Upper lobe of left lung (tissue), 6 donors: Measurements from ENCODE around the gene PTH. TPM values are rescaled to one million over a fixed set of nuclear protein-coding genes. Genes with fewer than 3 reads are reported as not detected.

Source experiments
- ATAC-seq, 2 donors: fragments of 200-7000 bp; cut with Tn5 transposase; one replicate each; pipeline ENCODE4 v1.9.1; 2022; ENCODE audit warnings: mild to moderate bottlenecking in 2 of 2, moderate library complexity in 2 of 2; ENCODE audit not compliant: low FRiP score in 2 of 2
- DNase-seq, 2 donors: peaks; one replicate each; pipeline ENCODE4 v3.0.0-alpha.2; 2019 to 2020
- H3K27ac ChIP-seq, 4 donors: fragments of 200-600 bp; sonication (generic); one replicate each; pipeline ENCODE4 v1.5.1; 2016 to 2019
- H3K27me3 ChIP-seq, 4 donors: fragments of 200-600 bp; sonication (generic); one replicate each; pipeline ENCODE4 v1.5.1; 2017 to 2019
- H3K36me3 ChIP-seq, 4 donors: fragments of 200-600 bp; sonication (generic); one replicate each; pipeline ENCODE4 v1.5.1; 2016 to 2019
- H3K4me1 ChIP-seq, 4 donors: fragments of 200-600 bp; sonication (generic); one replicate each; pipeline ENCODE4 v1.5.1; 2018 to 2019
- H3K4me3 ChIP-seq, 4 donors: fragments of 200-600 bp; sonication (generic); one replicate each; pipeline ENCODE4 v1.5.1; 2017 to 2019; ENCODE audit warnings: mild to moderate bottlenecking in 2 of 4, moderate library complexity in 1 of 4
- H3K9me3 ChIP-seq, 4 donors: fragments of 200-600 bp; sonication (generic); one replicate each; pipeline ENCODE4 v1.5.1; 2018 to 2019
- EP300 ChIP-seq, 4 donors: sonication (generic); formaldehyde crosslinking; IDR thresholded peaks; one replicate each; pipeline ENCODE4 v1.5.1; 2017; ENCODE audit warnings: antibody characterized with exemption in 4 of 4, control low read depth in 2 of 4
- POLR2A ChIP-seq, 4 donors: fragments of 450-650 bp; IDR thresholded peaks; one replicate each; pipeline ENCODE4 v1.5.1; 2016 to 2017; ENCODE audit warnings: antibody characterized with exemption in 4 of 4, mild to moderate bottlenecking in 2 of 4
- POLR2AphosphoS5 ChIP-seq, 2 donors: sonication (generic); formaldehyde crosslinking; IDR thresholded peaks; one replicate each; pipeline ENCODE4 v1.5.1; 2017; ENCODE audit warnings: antibody characterized with exemption in 2 of 2
- WGBS, 2 donors: methylation state at CpG; one replicate each; pipeline ENCODE4 v1.1.5; 2017 to 2018; 5-methylcytosine and 5-hydroxymethylcytosine counted together
- total RNA-seq, 6 donors: library from RNA; depleted of rRNA in 4 of 6; stranded (reverse); fragments of >200 nt in 4 of 6; gene quantifications; one replicate each; pipeline versions ENCODE4 v1.1.0 to v1.2.1, GENCODE V29; 2016 to 2021
- TF ChIP-seq, protein P1 (sequence below), 6 experiments: fragments of 450-650 bp in 4 of 6; fragments of 200-600 bp in 2 of 6; sonication (generic) in 2 of 6; IDR thresholded peaks; one replicate each; pipeline ENCODE4 v1.5.1; 2016 to 2019; ENCODE audit warnings: antibody characterized with exemption in 6 of 6
- donor health status: DM: no; HTN: no; CAD: no; lungs with moderate emphysema.
- donor health status: DM: no; HTN: yes; CAD: no; lungs with severe emphysema.

The PTH gene
- total RNA-seq: not detected

DNA sequence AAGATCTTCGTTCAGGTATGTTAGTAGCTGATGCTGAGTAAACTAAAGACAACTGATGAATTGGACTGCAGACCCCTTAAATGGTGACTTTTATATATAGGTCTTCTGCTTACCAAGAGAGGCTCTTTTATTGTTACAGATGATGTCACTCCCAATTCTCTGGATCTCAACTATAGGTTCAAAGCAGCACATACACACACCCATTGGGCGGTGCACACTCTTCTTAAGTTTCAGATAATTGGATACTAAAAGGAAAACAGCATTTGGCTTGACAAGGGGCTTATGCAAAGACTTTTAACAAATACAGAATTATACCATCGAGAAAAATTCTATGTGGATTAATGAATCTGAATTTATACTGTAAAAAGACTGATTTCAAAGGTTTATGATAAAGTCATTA, at the start of gene PTH:
TSS of gene PTH (minus strand) at position 69 of the 400 bp plus-strand sequence. CDS start 3,142 bp downstream, outside the sequence.
- TF ChIP-seq EP300 (IDR thresholded peaks at IDR 0.05) (no peak), POLR2A (IDR thresholded peaks at IDR 0.05) (no peak), POLR2AphosphoS5 (IDR thresholded peaks at IDR 0.05) (no peak)
- TF ChIP-seq, protein P1, sequence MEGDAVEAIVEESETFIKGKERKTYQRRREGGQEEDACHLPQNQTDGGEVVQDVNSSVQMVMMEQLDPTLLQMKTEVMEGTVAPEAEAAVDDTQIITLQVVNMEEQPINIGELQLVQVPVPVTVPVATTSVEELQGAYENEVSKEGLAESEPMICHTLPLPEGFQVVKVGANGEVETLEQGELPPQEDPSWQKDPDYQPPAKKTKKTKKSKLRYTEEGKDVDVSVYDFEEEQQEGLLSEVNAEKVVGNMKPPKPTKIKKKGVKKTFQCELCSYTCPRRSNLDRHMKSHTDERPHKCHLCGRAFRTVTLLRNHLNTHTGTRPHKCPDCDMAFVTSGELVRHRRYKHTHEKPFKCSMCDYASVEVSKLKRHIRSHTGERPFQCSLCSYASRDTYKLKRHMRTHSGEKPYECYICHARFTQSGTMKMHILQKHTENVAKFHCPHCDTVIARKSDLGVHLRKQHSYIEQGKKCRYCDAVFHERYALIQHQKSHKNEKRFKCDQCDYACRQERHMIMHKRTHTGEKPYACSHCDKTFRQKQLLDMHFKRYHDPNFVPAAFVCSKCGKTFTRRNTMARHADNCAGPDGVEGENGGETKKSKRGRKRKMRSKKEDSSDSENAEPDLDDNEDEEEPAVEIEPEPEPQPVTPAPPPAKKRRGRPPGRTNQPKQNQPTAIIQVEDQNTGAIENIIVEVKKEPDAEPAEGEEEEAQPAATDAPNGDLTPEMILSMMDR (IDR thresholded peaks at IDR 0.05): no peak
- no peaks in the 10 kb centered on the region for H3K27me3 ChIP-seq
- WGBS, 2 donors: 90% methylated on average over 3 of the region's 3 CpGs
- ATAC-seq (no peak), DNase-seq (no peak)
- H3K36me3 ChIP-seq: no peaks in the 10 kb centered on the region
- no peaks in the 10 kb centered on the region for H3K9me3 ChIP-seq
- H3K27ac ChIP-seq: no peak within 1 kb of the TSS
- no peak within 1 kb of the TSS for H3K4me3 ChIP-seq
- no peaks in the 10 kb centered on the region for H3K4me1 ChIP-seq

DNA sequence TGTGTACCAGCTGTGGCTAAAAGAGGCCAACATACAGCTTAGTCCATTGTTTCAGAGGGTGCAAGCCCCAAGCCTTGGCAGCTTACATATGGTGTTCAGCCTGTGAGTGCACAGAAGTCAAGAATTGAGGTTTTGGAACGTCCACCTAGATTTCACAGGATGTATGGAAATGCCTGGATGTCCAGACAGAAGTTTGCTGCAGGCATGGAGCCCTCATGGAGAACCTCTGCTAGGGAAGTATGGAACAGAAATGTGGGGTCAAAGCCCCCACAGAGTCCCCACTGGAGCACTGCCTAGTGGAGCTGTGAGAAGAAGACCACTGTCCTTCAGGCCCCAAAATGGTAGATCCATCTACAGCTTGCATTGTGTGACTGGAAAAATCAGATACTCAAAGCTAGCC, 42.2 kb upstream of the PTH start:
- no peak for DNase-seq
- ATAC-seq: no peak
- no peaks in the 10 kb centered on the region for H3K27me3 ChIP-seq
- no peaks in the 10 kb centered on the region for H3K36me3 ChIP-seq
- no peaks in the 10 kb centered on the region for H3K4me1 ChIP-seq
- peaks cover 0 to 18% (median 7%) of the 10 kb centered on the region in 4 donors for H3K9me3 ChIP-seq
- TF ChIP-seq, protein P1 (IDR thresholded peaks at IDR 0.05): no peak
- 78 to 80% methylated on average over 1 of the region's 1 CpG for WGBS, 2 donors
- no peak overlapping the region for H3K27ac ChIP-seq
- no peak overlapping the region for H3K4me3 ChIP-seq

DNA sequence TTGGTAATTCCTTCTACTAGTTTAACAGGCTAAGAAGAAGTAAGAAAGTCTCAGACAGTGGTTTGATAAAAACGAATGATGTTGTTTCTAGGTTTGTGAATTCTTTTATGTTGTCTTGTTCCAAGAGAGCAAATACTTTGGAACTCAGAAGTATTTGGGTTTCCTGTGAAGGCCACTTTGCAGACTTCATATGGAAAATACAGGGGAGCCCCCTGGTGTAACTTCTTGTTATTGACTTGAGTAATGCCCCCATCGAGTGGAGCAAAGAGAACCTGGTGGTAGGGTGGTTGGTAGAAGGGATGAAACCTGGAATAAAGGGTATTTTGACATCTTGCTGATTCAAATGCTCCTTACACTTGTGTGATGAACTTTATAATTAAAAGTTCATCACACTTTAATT, 40.0 kb upstream of the PTH start:
- no peak for TF ChIP-seq POLR2A (IDR thresholded peaks at IDR 0.05)
- ATAC-seq: no peak
- WGBS, 2 donors: 40 to 51% methylated on average over 2 of the region's 2 CpGs

DNA sequence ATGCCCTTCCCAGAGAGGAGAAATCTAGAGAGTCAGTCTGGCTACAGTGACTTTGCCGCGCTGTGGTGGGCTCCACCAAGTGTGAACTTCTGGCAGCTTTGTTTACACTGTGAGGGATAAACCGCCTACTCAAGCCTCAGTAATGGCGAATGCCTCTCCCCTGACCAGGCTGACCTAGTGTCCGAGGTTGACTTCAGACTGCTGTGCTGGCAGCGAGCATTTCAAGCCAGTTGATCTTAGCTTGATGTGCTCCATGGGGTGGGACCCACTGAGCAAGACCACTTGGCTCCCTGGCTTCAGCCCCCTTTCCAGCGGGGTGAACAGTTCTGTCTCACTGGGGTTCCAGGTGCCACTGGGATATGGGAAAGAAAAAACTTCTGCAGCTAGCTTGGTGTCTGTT, 38.6 kb upstream of the PTH start:
- Histone ChIP-seq H3K4me3 (no peak overlapping the region), H3K9me3 (peaks cover 0 to 18% (median 7%) of the 10 kb centered on the region in 4 donors), H3K36me3 (no peaks in the 10 kb centered on the region), H3K27ac (no peak overlapping the region), H3K27me3 (no peaks in the 10 kb centered on the region), H3K4me1 (no peaks in the 10 kb centered on the region)
- 74% methylated on average over 7 of the region's 7 CpGs; no CpG with 5 or more reads in 1 of the 2 donors for WGBS, 2 donors
- DNase-seq: no peak
- TF ChIP-seq EP300 (IDR thresholded peaks at IDR 0.05): no peak
- no peak for TF ChIP-seq POLR2AphosphoS5 (IDR thresholded peaks at IDR 0.05)
- TF ChIP-seq POLR2A (IDR thresholded peaks at IDR 0.05): no peak
- TF ChIP-seq, protein P1 (IDR thresholded peaks at IDR 0.05): no peak
- no peak for ATAC-seq

More for the DNA sequence above, 40.0 kb upstream of the PTH start:
- Histone ChIP-seq H3K4me3 (no peak overlapping the region), H3K27me3 (no peaks in the 10 kb centered on the region), H3K4me1 (no peaks in the 10 kb centered on the region), H3K9me3 (peaks cover 0 to 18% (median 7%) of the 10 kb centered on the region in 4 donors), H3K36me3 (no peaks in the 10 kb centered on the region), H3K27ac (no peak overlapping the region)
- DNase-seq: no peak

DNA sequence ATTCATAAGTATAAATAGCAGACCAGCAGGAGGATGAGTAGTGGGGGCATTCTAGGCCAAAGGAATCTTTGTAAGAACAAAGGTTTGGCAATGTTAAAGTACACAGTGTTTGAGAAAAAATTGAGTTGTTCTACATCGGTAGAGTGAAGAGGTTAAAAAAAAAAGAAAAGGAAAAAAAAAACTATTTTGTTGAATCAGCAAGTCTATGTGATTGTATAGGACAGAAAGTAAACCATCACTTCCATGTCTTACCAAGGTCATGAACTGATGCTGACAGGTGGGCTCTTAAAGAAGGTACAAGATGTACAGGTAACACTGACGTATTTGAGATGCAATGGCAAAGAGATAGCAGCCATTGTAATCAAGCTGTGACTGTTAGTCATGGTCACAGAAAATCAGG, 29.5 kb upstream of the PTH start:
- ATAC-seq (no peak), DNase-seq (no peak)
- TF ChIP-seq EP300 (IDR thresholded peaks at IDR 0.05) (no peak), POLR2A (IDR thresholded peaks at IDR 0.05) (no peak), POLR2AphosphoS5 (IDR thresholded peaks at IDR 0.05) (no peak)
- TF ChIP-seq, protein P1 (IDR thresholded peaks at IDR 0.05): no peak
- Histone ChIP-seq H3K36me3 (no peaks in the 10 kb centered on the region), H3K27ac (no peak overlapping the region), H3K4me3 (no peak overlapping the region), H3K9me3 (no peaks in the 10 kb centered on the region), H3K27me3 (no peaks in the 10 kb centered on the region), H3K4me1 (no peaks in the 10 kb centered on the region)
- WGBS, 2 donors: 68 to 72% methylated on average over 2 of the region's 2 CpGs
